Measurements from ENCODE around the gene ALAS2. TPM values are rescaled to one million over a fixed set of nuclear protein-coding genes. Genes with fewer than 3 reads are reported as not detected.

Gene ALAS2
- total RNA-seq, 2 donors from 2014 or later = 0.29 to 1.7 TPM

DNA sequence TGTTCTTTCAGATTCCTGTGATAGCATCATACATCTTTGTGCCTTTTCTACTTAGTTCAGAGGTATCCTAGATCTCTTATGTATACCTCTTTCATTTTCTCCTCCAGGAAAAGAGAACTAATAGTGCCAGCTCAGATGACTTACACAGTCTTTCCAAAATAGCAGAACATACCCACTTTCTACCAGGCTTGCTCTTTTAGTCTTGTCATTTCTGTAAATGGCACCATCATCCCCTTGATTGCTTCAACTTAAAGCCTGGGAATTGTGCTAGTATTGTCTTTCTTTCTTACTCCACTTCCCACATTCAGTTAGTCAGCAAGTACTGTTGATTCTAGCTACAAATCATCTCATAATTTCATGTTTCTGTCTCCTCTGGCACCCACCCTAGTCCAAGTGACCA is 25.5 kb downstream of the ALAS2 start:
- no peak for TF ChIP-seq CTCF (conservative IDR thresholded peaks at IDR 0.05)
- H3K27me3 ChIP-seq (ENCODE audit: control insufficient read depth, insufficient read depth, low read length, poor library complexity, severe bottlenecking) = no peaks in the 10 kb centered on the region
- H3K27me3 Mint-ChIP-seq (ENCODE audit: insufficient read depth) = no peaks in the 10 kb centered on the region
- peaks cover 51% of the 10 kb centered on the region for H3K36me3 Mint-ChIP-seq (ENCODE audit: low read depth)
- H3K4me1 Mint-ChIP-seq = no peaks in the 10 kb centered on the region
- H3K27ac Mint-ChIP-seq = no peak overlapping the region
- DNase-seq = no peak
- no peak overlapping the region for H3K9ac ChIP-seq (ENCODE audit: extremely low read depth, low read length, poor library complexity, severe bottlenecking)
- H3K4me3 ChIP-seq (ENCODE audit: low read length) = no peak overlapping the region
- H3K9me3 ChIP-seq (ENCODE audit: control insufficient read depth, low read length) = no peaks in the 10 kb centered on the region
- H3K27ac ChIP-seq (ENCODE audit: low read depth, low read length) = no peak overlapping the region
- H3K4me1 ChIP-seq (ENCODE audit: control insufficient read depth, insufficient read depth, low read length) = no peaks in the 10 kb centered on the region
- H3K9me3 Mint-ChIP-seq = peaks cover 67% of the 10 kb centered on the region
- peaks cover 41% of the 10 kb centered on the region for H3K36me3 ChIP-seq (ENCODE audit: control insufficient read depth, insufficient read depth, low read length)
- H3K4me3 Mint-ChIP-seq = no peak overlapping the region

GRCh38 chrX:55004231-55004630 is 26.5 kb downstream of the ALAS2 start:
- H3K27me3 Mint-ChIP-seq (ENCODE audit: insufficient read depth) = no peaks in the 10 kb centered on the region
- no peaks in the 10 kb centered on the region for H3K4me1 Mint-ChIP-seq
- H3K4me3 Mint-ChIP-seq = no peak overlapping the region
- 100% methylated on average over 1 of the region's 1 CpG for WGBS, 2 experiments (ENCODE audit: insufficient coverage in 1 of 2, insufficient read length in 1 of 2)
- Histone ChIP-seq H3K4me3 (ENCODE audit: low read length) (no peak overlapping the region), H3K27me3 (ENCODE audit: control insufficient read depth, insufficient read depth, low read length, poor library complexity, severe bottlenecking) (no peaks in the 10 kb centered on the region), H3K9ac (ENCODE audit: extremely low read depth, low read length, poor library complexity, severe bottlenecking) (no peak overlapping the region), H3K4me1 (ENCODE audit: control insufficient read depth, insufficient read depth, low read length) (no peaks in the 10 kb centered on the region), H3K27ac (ENCODE audit: low read depth, low read length) (no peak overlapping the region), H3K9me3 (ENCODE audit: control insufficient read depth, low read length) (no peaks in the 10 kb centered on the region), H3K36me3 (ENCODE audit: control insufficient read depth, insufficient read depth, low read length) (peaks cover 41% of the 10 kb centered on the region)
- H3K36me3 Mint-ChIP-seq (ENCODE audit: low read depth) = peaks cover 51% of the 10 kb centered on the region
- DNase-seq = no peak
- H3K27ac Mint-ChIP-seq = no peak overlapping the region
- H3K9me3 Mint-ChIP-seq = peaks cover 71% of the 10 kb centered on the region
- no peak for TF ChIP-seq CTCF (conservative IDR thresholded peaks at IDR 0.05)

- H3K4me1 ChIP-seq (ENCODE audit: control insufficient read depth, insufficient read depth, low read length) = no peaks in the 10 kb centered on the region
- no peaks in the 10 kb centered on the region for H3K9me3 ChIP-seq (ENCODE audit: control insufficient read depth, low read length)
- Mint-ChIP-seq H3K4me1 (no peaks in the 10 kb centered on the region), H3K36me3 (ENCODE audit: low read depth) (peaks cover 29% of the 10 kb centered on the region), H3K9me3 (peaks cover 62% of the 10 kb centered on the region), H3K27me3 (ENCODE audit: insufficient read depth) (no peaks in the 10 kb centered on the region), H3K27ac (peak within 1 kb of the TSS; percentile 89), H3K4me3 (peak within 1 kb of the TSS; percentile 89)
- peak; percentile 93 for DNase-seq
- WGBS, 2 experiments (ENCODE audit: insufficient coverage in 1 of 2, insufficient read length in 1 of 2) = 0% methylated on average over 1 to 55 of the region's 55 CpGs
- H3K27ac ChIP-seq (ENCODE audit: low read depth, low read length) = peak within 1 kb of the TSS; percentile 68
- peaks cover 30% of the 10 kb centered on the region for H3K36me3 ChIP-seq (ENCODE audit: control insufficient read depth, insufficient read depth, low read length)
- no peaks in the 10 kb centered on the region for H3K27me3 ChIP-seq (ENCODE audit: control insufficient read depth, insufficient read depth, low read length, poor library complexity, severe bottlenecking)
- TF ChIP-seq CTCF (conservative IDR thresholded peaks at IDR 0.05) = no peak
- peak within 1 kb of the TSS; percentile 92 for H3K4me3 ChIP-seq (ENCODE audit: low read length)
- peak within 1 kb of the TSS; percentile 64 for H3K9ac ChIP-seq (ENCODE audit: extremely low read depth, low read length, poor library complexity, severe bottlenecking)
These were observed 30.8 kb downstream of the ALAS2 start, which contains the start of gene APEX2 for GRCh38 chrX:54999717-55000598. TSS of gene APEX2 (plus strand) at chrX:55000363. CDS start at chrX:55000423, 60 bp downstream.
